Measurements from ENCODE around the gene HSP90AB1.

DNA sequence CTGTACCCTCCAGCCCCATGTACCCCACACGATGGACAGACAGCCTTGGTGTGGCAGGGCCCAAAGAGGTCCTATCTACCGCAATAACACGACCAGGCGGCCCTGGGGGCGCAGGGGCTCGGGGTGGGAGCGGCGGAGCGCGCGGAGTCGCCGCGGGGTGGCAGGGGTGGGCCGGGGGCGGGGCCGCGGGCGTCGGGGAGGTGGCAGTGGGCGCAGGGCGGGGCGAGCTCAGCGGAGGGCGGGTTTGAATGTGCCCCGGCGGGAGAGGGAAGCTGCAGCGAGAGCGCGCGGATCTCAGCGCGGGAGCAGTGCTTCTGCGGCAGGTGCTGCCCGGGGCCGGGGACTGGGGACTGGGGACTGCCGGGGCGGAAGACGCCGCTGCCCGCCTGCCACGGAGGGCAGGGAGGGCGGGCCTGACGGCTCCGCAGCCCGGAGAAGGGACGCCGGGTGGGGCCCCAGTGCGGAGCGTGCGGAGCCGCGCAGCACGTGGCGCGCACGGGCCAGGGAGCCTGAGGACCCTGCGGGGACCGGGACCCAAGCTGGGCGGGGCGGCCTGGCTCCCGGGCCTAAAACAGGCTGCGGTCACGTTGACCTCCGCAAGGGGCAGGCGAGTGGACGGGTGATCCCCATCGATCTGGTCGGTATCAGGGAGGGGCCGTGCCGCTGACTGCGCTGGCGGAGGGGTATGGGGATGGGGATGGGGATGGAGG lies 23.4 kb upstream of the HSP90AB1 start, which contains the start of gene SLC29A1:
- TF ChIP-seq, protein P1, sequence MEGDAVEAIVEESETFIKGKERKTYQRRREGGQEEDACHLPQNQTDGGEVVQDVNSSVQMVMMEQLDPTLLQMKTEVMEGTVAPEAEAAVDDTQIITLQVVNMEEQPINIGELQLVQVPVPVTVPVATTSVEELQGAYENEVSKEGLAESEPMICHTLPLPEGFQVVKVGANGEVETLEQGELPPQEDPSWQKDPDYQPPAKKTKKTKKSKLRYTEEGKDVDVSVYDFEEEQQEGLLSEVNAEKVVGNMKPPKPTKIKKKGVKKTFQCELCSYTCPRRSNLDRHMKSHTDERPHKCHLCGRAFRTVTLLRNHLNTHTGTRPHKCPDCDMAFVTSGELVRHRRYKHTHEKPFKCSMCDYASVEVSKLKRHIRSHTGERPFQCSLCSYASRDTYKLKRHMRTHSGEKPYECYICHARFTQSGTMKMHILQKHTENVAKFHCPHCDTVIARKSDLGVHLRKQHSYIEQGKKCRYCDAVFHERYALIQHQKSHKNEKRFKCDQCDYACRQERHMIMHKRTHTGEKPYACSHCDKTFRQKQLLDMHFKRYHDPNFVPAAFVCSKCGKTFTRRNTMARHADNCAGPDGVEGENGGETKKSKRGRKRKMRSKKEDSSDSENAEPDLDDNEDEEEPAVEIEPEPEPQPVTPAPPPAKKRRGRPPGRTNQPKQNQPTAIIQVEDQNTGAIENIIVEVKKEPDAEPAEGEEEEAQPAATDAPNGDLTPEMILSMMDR (IDR thresholded peaks at IDR 0.05) = peak in 3 of 6 experiments; percentile 6 to 13 (median 6)
- TF ChIP-seq POLR2A (IDR thresholded peaks at IDR 0.05) = peak in 1 of 2 donors; percentile 57
